Testis (tissue), 3 donors: ENCODE results near the gene HERPUD1. TPM values are rescaled to one million over a fixed set of nuclear protein-coding genes. Genes with fewer than 3 reads are reported as not detected.

ENCODE experiments used
- DNase-seq: peaks from one replicate; pipeline ENCODE4 v3.0.0-alpha.2; 2019
- H3K27ac ChIP-seq, 2 donors: fragments of 200-600 bp; sonication (generic); one replicate each; pipeline ENCODE4 v1.5.1; 2019
- H3K27me3 ChIP-seq: fragments of 200-600 bp; sonication (generic); one replicate; pipeline ENCODE4 v1.5.1; 2019
- H3K36me3 ChIP-seq: fragments of 200-600 bp; sonication (generic); one replicate; pipeline ENCODE4 v1.5.1; 2017; ENCODE audit warnings: low read depth; ENCODE audit errors: missing control alignments
- H3K4me1 ChIP-seq: fragments of 200-600 bp; sonication (generic); one replicate; pipeline ENCODE4 v1.5.1; 2019
- H3K4me3 ChIP-seq, 2 donors: fragments of 200-600 bp; sonication (generic); one replicate each; pipeline ENCODE4 v1.5.1; 2017 to 2019
- H3K9me3 ChIP-seq: fragments of 200-600 bp; sonication (generic); one replicate; pipeline ENCODE4 v1.5.1; 2017
- POLR2A ChIP-seq: fragments of 450-650 bp; IDR thresholded peaks from one replicate; pipeline ENCODE4 v1.6.1; 2017; ENCODE audit warnings: antibody characterized with exemption, mild to moderate bottlenecking, moderate library complexity
- WGBS, 2 donors: methylation state at CpG; one replicate each; pipeline ENCODE4 v1.1.5; 2018; 5-methylcytosine and 5-hydroxymethylcytosine counted together
- intact Hi-C: fragments of 100-400 bp; cut with DNase I; formaldehyde crosslinking; loops from one replicate; pipeline ENCODE4 v1.15.1; 2023; ENCODE audit warnings: low total_unique reads
- polyA plus RNA-seq: library from polyadenylated mRNA; stranded (reverse); fragments of 350-450 nt; fragmentation: Illumina TruSeq; extraction: RNeasy Lipid Tissue Mini Kit (QIAGEN cat#74804); gene quantifications from one replicate; pipeline ENCODE4 v1.2.3, GENCODE V29; 2014; ENCODE audit warnings: low read depth, low replicate concordance; ENCODE audit not compliant: insufficient read depth
- total RNA-seq, 2 donors: library from RNA; depleted of rRNA; stranded (reverse); fragments of >200 nt; gene quantifications; one replicate each; pipeline ENCODE4 v1.2.3, GENCODE V29; 2016
- TF ChIP-seq, protein P1 (sequence below), 3 experiments: fragments of 450-650 bp in 2 of 3; fragments of 200-600 bp in 1 of 3; sonication (generic) in 1 of 3; IDR thresholded peaks; one replicate each; pipeline ENCODE4 v1.5.1; 2016 to 2019; ENCODE audit warnings: antibody characterized with exemption in 3 of 3, mild to moderate bottlenecking in 2 of 3, moderate library complexity in 1 of 3

The HERPUD1 gene
- total and polyA plus RNA-seq, 3 donors from 2014 or later = 68.0 to 90.8 (median 88.9) TPM

DNA sequence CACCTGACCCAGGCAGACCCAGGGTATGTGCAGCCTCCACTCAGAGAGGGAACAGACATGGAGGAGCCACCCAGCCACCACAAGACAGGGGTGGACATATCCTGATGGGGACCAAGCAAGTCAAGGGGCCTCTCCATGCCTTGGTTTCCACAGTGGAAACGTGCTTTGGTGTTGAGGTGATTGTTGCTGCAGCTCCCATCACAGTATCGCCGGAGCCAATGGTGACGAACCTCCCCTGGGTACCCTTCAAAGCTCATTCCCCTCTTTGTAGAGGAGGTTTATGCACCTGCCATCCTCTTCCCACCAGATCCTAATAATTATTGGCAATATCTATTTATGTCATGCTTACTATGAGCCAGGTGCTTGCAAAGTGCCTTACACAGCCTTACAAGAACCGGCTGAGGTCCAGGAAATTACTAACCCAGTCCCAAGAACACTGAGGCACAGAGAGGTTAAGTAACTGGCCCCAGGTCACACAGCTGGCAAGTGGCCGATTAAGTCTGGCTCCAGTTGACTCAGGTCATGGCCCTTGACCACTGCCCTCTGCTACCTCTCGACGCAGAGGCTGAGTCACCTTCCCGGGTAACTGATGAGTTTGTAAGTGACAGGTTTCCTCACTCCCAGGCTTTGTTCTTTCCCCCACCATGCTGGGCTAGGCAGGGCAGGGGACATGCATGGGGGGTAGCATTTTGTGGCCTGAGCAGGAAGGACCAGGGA, 46.3 kb upstream of the HERPUD1 start:
- TF ChIP-seq POLR2A = no peak
- TF ChIP-seq, protein P1, sequence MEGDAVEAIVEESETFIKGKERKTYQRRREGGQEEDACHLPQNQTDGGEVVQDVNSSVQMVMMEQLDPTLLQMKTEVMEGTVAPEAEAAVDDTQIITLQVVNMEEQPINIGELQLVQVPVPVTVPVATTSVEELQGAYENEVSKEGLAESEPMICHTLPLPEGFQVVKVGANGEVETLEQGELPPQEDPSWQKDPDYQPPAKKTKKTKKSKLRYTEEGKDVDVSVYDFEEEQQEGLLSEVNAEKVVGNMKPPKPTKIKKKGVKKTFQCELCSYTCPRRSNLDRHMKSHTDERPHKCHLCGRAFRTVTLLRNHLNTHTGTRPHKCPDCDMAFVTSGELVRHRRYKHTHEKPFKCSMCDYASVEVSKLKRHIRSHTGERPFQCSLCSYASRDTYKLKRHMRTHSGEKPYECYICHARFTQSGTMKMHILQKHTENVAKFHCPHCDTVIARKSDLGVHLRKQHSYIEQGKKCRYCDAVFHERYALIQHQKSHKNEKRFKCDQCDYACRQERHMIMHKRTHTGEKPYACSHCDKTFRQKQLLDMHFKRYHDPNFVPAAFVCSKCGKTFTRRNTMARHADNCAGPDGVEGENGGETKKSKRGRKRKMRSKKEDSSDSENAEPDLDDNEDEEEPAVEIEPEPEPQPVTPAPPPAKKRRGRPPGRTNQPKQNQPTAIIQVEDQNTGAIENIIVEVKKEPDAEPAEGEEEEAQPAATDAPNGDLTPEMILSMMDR (IDR thresholded peaks at IDR 0.05) = no peak
- WGBS, 2 donors = 79 to 92% methylated on average over 3 to 9 of the region's 9 CpGs
- Histone ChIP-seq H3K9me3 (no peaks in the 10 kb centered on the region), H3K27ac (no peak overlapping the region), H3K36me3 (no peaks in the 10 kb centered on the region), H3K27me3 (no peaks in the 10 kb centered on the region), H3K4me1 (no peaks in the 10 kb centered on the region), H3K4me3 (no peak overlapping the region)
- intact Hi-C loops = no loop called here
- DNase-seq = no peak

DNA sequence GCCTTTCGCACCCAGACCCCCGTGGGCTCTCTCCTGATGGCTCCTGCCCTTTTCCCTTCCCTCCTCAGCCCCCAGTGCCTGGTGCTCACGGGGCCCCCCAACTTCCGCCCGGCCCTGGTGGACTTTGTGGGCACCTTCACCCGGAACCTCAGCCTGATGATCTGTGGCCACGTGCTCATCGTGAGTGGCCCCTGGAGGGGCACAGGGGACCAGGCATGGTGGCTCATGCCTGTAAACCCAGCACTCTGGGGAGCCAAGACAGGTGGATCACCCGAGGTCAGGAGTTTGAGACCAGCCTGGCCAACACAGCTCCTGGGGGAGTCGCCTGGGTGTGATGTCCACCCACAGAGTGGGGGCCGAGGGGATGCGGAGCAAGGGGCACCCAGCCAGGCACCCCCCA, 45.6 kb upstream of the HERPUD1 start:
- no peak overlapping the region for H3K27ac ChIP-seq
- intact Hi-C loops = no loop called here
- no peak overlapping the region for H3K4me3 ChIP-seq
- TF ChIP-seq, protein P1 (IDR thresholded peaks at IDR 0.05) = no peak
- TF ChIP-seq POLR2A = no peak
- no peaks in the 10 kb centered on the region for H3K4me1 ChIP-seq
- H3K27me3 ChIP-seq = no peaks in the 10 kb centered on the region
- no peaks in the 10 kb centered on the region for H3K9me3 ChIP-seq
- no peaks in the 10 kb centered on the region for H3K36me3 ChIP-seq
- no peak for DNase-seq
- WGBS, 2 donors = 86% methylated on average over 12 of the region's 12 CpGs; no CpG with 5 or more reads in 1 of the 2 donors

DNA sequence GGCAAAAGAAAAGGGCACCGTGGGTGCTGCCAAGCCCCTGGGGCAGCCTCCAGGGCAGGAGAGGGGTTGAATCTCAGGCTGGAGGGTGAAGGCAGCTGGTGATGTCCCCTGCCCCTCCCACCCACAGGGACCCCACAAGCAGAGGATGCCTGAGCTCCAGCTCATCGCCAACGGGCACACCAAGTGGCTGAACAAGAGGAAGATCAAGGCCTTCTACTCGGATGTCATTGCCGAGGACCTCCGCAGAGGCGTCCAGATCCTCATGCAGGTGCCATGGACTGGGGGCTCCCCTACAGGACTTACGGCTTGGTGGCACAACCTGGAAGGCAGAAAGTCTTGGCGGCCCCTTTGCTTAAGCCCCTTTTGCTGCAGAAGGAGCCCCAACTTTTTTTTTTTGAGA, 45.1 kb upstream of the HERPUD1 start:
- Histone ChIP-seq H3K27ac (no peak overlapping the region), H3K36me3 (no peaks in the 10 kb centered on the region), H3K9me3 (no peaks in the 10 kb centered on the region), H3K4me3 (no peak overlapping the region), H3K27me3 (no peaks in the 10 kb centered on the region), H3K4me1 (no peaks in the 10 kb centered on the region)
- WGBS, 2 donors = 83 to 89% methylated on average over 6 to 9 of the region's 9 CpGs
- TF ChIP-seq, protein P1 (IDR thresholded peaks at IDR 0.05) = no peak
- TF ChIP-seq POLR2A = no peak
- DNase-seq = no peak
- intact Hi-C loops = no loop called here

DNA sequence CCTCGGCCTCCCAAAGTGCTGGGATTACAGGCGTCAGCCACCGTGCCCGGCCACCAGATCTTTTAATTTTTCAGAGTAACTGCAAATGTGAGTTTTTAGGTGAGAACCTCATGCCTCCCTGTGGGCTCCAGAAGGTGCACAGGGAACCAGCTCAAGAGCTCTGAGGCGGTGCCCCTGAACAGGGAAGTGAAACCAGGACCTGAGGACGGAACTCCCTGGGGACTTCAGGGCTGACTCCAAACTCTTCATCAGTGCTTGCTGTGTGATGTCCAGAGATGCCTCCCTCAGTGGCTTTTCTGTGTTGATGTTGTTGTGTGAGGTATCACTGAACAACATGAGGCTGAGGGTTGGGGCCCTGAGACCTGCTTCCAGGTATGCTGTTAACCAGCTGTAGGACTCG, 43.1 kb upstream of the HERPUD1 start:
- intact Hi-C loops = no loop called here
- DNase-seq = no peak
- Histone ChIP-seq H3K4me1 (no peaks in the 10 kb centered on the region), H3K27me3 (no peaks in the 10 kb centered on the region), H3K4me3 (no peak overlapping the region), H3K9me3 (no peaks in the 10 kb centered on the region), H3K36me3 (no peaks in the 10 kb centered on the region), H3K27ac (no peak overlapping the region)
- WGBS, 2 donors = 93 to 96% methylated on average over 5 to 7 of the region's 7 CpGs
- no peak for TF ChIP-seq POLR2A
- TF ChIP-seq, protein P1 (IDR thresholded peaks at IDR 0.05) = no peak

DNA sequence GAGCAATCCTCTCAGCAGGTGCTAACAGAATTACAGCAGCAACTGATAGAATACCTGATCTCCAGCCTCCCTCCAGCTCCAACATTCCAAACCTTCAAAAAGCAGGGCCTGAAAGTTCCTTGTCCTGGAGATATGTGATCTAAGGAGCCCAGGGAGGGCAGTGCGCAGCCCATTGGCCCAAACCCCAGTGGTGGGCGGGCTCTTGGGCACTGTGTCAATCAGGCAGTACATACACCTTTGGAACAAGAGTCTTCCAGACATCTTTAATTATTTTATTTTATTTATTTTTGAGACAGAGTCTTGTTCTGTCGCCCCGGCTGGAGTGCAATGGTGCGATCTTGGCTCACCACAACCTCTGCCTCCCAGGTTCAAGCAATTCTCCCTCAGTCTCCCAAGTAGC, 42.7 kb upstream of the HERPUD1 start:
- no peak overlapping the region for H3K27ac ChIP-seq
- H3K4me3 ChIP-seq = no peak overlapping the region
- no peak for TF ChIP-seq POLR2A
- TF ChIP-seq, protein P1 (IDR thresholded peaks at IDR 0.05) = no peak
- DNase-seq = no peak
- no peaks in the 10 kb centered on the region for H3K36me3 ChIP-seq
- no peaks in the 10 kb centered on the region for H3K27me3 ChIP-seq
- no peaks in the 10 kb centered on the region for H3K9me3 ChIP-seq
- WGBS, 2 donors = 97% methylated on average over 5 of the region's 5 CpGs
- intact Hi-C loops = no loop called here
- H3K4me1 ChIP-seq = no peaks in the 10 kb centered on the region
